Mucosa of rectum (tissue), 2 donors: ENCODE data around the gene DIS3L2.
"Not testable (repeated sequence)": the region's sequence is repeated elsewhere in the genome, so short reads cannot be mapped to it uniquely, and the experiment has no call there.

Source experiments
- H3K27ac ChIP-seq, 2 donors: one replicate each; pipeline ENCODE4 v1.7.0; 2013; ENCODE audit warnings: inconsistent platforms in 2 of 2, low read depth in 2 of 2, low read length in 2 of 2
- H3K27me3 ChIP-seq, 2 donors: one replicate each; pipeline ENCODE4 v1.7.0; 2013; ENCODE audit warnings: low read length in 2 of 2; ENCODE audit not compliant: control insufficient read depth in 2 of 2, insufficient read depth in 2 of 2
- H3K36me3 ChIP-seq, 2 donors: one replicate each; pipeline ENCODE4 v1.7.0; 2013; ENCODE audit warnings: low read length in 2 of 2; ENCODE audit not compliant: control insufficient read depth in 2 of 2, insufficient read depth in 2 of 2
- H3K4me1 ChIP-seq, 2 donors: one replicate each; pipeline ENCODE4 v1.7.0; 2013; ENCODE audit warnings: low read length in 2 of 2, mild to moderate bottlenecking in 1 of 2; ENCODE audit not compliant: control insufficient read depth in 2 of 2, insufficient read depth in 2 of 2
- H3K4me3 ChIP-seq, 2 donors: one replicate each; pipeline ENCODE4 v1.7.0; 2013; ENCODE audit warnings: low read length in 2 of 2
- H3K9ac ChIP-seq, 2 donors: one replicate each; pipeline ENCODE4 v1.7.0; 2013; ENCODE audit warnings: low read length in 2 of 2, low read depth in 1 of 2, mild to moderate bottlenecking in 1 of 2
- H3K9me3 ChIP-seq, 2 donors: one replicate each; pipeline ENCODE4 v1.7.0; 2013; ENCODE audit warnings: low read length in 2 of 2; ENCODE audit not compliant: control insufficient read depth in 2 of 2
- donor health status: healthy.
- donor health status: Normal muscosa, but diverticular disease.

Gene DIS3L2

DNA sequence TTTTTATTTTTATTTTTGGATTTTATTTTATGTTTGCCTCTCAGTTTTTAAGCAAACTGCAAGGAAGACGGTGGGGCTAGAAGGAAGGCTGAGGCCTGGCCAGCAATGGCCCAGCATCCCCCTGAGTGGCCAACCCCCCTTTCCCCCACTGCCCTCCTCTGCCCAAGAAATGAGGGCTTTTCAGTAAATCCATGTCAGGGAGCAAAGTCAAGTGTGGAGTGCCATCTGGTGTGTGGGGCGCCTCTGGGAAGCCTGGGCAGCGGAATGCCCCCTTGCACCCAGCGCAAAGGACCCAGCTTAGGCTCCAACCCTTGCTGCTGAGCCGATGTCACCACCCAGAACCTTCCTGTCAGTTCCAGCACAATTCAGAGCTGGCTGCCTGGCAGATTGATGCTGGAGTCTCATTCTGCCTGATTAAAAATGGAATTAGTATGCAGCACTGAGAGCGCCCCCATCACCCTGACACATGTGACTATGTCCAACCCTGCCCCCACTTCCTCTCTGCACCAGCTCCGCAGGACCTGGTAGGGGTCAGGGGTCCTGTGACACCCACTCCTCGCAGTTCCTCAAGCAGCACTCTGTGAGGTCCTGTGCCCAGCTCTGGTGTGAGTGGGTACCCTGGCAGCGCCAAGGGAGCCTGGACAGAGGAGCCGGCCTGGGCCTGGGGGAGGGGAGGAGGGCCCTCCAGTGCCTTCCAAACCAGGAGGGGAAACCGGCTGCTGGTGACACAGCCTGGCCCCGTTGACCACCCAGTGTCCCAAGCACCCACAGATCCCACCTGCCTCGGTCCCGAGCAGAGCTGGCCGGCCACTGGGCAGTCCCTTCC, 407.8 kb downstream of the DIS3L2 start:
- no peaks in the 10 kb centered on the region for H3K4me1 ChIP-seq
- H3K36me3 ChIP-seq = no peaks in the 10 kb centered on the region
- no peaks in the 10 kb centered on the region for H3K9me3 ChIP-seq
- H3K27ac ChIP-seq = no peak overlapping the region
- no peak overlapping the region for H3K4me3 ChIP-seq
- H3K27me3 ChIP-seq = no peaks in the 10 kb centered on the region
- H3K9ac ChIP-seq = no peak overlapping the region

DNA sequence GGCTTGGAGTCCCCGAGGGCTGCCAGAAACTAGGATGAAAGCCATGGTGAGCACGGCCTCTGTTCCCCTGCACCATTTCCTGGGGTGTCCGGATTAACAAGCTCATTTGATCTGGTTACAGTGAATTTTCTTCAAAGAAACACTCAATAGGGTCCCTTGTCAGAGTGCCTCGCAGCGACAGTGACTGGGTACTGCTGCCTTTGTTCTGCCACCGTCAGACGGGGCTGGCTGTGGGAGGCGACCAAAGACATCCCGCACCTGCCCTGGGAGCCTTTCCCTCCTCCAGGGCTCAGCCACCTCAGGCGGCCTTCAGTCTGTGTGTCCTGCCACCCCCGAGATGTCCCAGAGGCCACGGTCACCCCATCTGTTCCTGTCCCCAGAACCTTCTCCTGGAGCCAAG, 408.5 kb downstream of the DIS3L2 start:
- H3K9ac ChIP-seq, H3K9me3 ChIP-seq, H3K27me3 ChIP-seq, H3K27ac ChIP-seq, H3K4me3 ChIP-seq, H3K36me3 ChIP-seq, H3K4me1 ChIP-seq: not testable (repeated sequence)

DNA sequence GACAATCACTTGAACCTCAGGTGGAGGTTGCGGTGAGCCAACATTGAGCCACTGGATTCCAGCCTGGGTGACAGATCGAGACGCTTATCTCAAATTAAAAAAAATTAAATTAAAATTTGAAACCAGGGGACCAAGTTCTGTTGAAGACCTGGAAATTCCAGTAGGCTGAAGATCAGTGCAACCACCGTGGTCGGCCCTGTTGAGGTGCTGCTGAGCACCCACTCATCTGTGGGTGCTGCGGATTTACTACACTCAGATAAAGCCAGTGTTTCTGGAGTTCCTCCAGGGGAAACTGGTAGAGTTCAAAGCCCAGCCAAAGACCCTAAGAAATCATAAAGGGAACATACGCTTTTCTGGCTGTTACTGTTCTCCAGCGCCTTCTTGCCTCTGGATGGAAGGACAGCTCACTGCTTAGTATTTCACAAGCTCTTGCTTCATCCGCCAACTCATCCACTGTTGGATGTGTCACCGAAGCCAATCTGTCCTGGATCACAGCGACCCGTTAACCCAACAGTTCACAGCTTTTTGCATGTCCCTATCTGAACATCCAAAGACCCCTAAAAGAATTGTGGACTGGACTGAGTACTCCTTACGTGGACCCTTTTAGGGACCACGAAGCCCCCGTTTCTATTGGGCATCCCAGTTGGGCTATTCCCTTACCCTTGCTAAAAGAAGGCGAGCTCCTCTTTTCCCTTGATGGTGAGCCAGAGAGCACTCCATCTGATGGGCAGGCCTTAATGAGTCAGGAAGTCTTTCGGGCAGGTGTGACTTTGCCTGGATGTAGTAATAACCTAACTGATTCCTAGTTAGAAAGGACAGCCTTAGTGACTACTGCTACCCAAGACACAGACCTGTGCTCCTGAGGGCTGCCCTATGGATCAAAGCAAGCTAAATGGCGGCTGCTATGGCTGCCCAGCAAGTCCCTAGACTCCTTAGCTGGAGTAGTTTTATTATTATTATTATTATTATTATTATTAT, 411.0 kb downstream of the DIS3L2 start:
- Histone ChIP-seq H3K4me1 (no peaks in the 10 kb centered on the region), H3K27ac (no peak overlapping the region), H3K9me3 (no peaks in the 10 kb centered on the region), H3K9ac (no peak overlapping the region), H3K27me3 (no peaks in the 10 kb centered on the region), H3K36me3 (no peaks in the 10 kb centered on the region), H3K4me3 (no peak overlapping the region)

DNA sequence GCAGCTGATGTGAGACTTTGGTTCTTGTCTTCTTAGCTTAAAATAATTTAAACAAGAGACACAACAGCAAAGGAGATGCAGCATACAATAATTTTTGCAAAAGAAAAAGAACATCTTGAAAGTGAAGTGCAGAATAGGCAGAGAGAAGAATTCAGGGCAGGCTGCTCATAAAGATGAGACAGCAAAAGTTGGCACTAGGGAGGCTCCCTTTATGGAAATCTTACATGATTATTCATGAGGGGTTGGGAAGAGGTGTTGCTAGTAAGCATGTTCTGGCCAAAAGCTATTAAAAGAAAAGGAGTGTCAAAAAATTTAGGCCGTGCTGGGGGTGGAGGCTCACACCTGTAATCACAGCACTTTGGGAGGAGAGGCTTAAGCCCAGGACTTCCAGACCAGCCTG, 412.8 kb downstream of the DIS3L2 start:
- H3K27me3 ChIP-seq = no peaks in the 10 kb centered on the region
- no peak overlapping the region for H3K9ac ChIP-seq
- no peaks in the 10 kb centered on the region for H3K9me3 ChIP-seq
- no peak overlapping the region for H3K27ac ChIP-seq
- no peak overlapping the region for H3K4me3 ChIP-seq
- H3K36me3 ChIP-seq = no peaks in the 10 kb centered on the region
- no peaks in the 10 kb centered on the region for H3K4me1 ChIP-seq

DNA sequence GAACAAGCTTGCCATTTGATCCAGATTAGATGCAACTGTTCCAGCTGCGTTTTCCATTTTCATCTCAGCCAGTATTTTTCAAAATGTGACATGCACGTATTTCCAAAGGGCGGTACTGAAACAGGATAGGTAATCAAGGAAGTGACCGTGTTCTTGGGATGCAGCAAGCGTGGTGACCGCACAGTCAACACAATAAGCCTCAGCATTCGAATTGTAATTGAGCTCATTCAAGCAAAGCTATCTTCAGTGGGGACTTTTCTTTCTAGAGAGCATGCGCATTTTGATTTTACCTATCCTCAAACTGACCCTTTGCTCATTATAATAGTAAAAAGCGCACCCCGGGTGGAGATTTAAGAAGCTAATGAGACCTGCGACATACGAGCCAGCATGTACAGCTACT, 413.7 kb downstream of the DIS3L2 start:
- no peaks in the 10 kb centered on the region for H3K9me3 ChIP-seq
- H3K9ac ChIP-seq = no peak overlapping the region
- H3K4me1 ChIP-seq = no peaks in the 10 kb centered on the region
- H3K4me3 ChIP-seq = no peak overlapping the region
- H3K27ac ChIP-seq = no peak overlapping the region
- no peaks in the 10 kb centered on the region for H3K36me3 ChIP-seq
- H3K27me3 ChIP-seq = no peaks in the 10 kb centered on the region

DNA sequence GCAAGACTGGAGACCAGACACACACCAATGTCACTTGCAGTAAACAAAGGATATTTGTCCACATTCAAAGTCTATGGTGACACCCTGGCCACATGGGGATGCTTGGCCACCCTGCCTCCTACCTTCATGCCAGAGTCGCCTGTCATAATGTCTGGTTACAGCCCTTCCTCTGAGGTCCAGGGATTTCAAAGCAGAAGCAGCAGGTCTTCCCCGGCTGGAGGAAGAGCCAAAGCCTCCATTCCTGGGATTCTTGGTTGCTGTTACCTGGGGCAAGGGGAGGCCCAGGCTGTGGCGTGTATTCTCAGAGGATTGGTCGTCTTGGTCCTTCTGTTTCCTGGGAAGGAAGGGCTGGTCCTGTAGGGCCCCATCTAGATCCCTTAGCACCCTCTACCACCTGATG, 414.7 kb downstream of the DIS3L2 start:
- no peaks in the 10 kb centered on the region for H3K27me3 ChIP-seq
- no peak overlapping the region for H3K27ac ChIP-seq
- H3K9ac ChIP-seq = no peak overlapping the region
- H3K4me1 ChIP-seq = no peaks in the 10 kb centered on the region
- H3K9me3 ChIP-seq = no peaks in the 10 kb centered on the region
- H3K36me3 ChIP-seq = no peaks in the 10 kb centered on the region
- H3K4me3 ChIP-seq = no peak overlapping the region

DNA sequence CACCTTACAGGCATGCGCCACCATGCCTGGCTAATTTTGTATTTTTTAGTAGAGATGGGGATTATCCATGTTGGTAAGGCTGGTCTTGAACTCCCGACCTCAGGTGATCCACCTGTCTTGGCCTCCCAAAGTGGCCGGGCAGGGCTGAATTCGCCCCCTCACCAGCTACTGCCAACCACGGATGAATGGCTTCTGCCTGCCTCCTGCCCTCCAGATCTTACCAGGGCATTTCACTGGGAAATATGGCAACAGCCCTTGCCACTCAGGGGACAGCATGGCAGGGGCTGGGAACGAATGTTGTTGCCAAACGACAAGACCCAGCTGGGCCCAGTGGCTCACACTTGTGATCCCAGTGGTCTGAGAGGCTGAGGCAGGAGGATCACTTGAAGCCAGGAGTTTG, 415.2 kb downstream of the DIS3L2 start:
- no peak overlapping the region for H3K4me3 ChIP-seq
- no peak overlapping the region for H3K27ac ChIP-seq
- no peaks in the 10 kb centered on the region for H3K9me3 ChIP-seq
- H3K27me3 ChIP-seq = peaks cover 0 to 1% of the 10 kb centered on the region in 2 donors
- H3K36me3 ChIP-seq = no peaks in the 10 kb centered on the region
- H3K9ac ChIP-seq = no peak overlapping the region
- no peaks in the 10 kb centered on the region for H3K4me1 ChIP-seq

DNA sequence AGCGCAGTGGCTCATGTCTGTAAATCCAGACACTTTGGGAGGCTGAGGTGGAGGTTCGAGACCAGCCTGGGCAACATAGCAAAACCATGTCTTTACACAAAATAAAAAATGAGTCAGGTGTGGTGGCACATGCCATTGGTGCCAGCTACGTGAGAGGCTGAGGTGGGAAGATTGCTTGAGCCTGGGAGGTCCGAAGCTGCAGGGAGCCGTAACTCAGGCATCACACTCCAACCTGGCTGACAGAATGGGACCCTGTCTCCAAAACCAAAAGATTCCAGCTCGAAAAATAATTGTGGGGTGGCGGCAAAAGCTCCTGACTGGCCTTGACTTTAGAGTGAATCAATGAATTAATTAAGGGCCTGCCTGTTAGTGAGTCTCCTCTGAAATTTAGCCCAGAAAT, 415.8 kb downstream of the DIS3L2 start:
- Histone ChIP-seq H3K4me1 (no peaks in the 10 kb centered on the region), H3K9ac (no peak overlapping the region)

DNA sequence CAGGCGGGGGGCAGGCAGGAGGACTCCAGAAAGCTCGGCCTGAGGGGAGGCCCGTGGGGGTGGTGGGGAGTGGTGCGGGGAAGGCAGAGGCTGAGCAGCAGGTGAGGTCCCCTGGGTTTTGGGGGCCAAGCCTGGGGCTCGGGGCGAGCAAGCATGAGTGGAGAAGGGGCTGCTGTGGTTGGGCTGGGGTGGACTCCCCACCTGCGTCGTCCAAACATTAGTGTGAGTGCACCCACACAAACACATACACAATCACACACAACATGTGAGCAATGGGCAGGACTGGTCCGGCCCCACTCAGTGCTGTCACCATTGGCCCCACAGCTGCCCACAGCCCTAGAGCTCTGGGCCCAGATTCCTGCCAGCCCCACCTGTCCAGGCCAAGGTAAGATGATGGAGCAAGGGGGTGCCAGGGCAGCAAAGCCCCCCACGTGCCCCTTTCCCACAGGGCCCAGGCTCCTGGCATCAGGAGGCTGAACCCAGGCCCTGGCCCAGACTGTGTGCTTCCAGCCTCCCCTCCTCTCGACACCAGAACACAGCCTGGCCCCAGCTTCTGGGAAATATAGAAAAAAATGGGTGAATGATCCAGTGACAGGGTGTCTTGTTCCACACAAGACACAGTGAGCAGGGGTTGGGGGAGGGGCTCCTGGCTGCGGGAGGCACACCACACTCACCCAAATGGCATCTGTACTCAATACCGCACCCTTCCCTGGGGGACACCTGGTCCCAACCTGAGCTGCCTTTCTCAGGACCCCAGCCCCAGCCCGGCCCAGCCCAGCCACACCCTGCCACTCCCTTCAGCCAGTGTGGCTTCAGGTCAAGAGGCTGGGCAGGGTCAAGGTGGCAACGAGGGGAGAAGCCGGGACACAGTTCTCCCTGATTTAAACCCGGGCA, 416.6 kb downstream of the DIS3L2 start:
- H3K4me3 ChIP-seq = no peak overlapping the region
- H3K4me1 ChIP-seq = no peaks in the 10 kb centered on the region
- no peak overlapping the region for H3K9ac ChIP-seq
- H3K27me3 ChIP-seq = peaks cover 0 to 5% of the 10 kb centered on the region in 2 donors
- no peak overlapping the region for H3K27ac ChIP-seq
- H3K9me3 ChIP-seq = no peaks in the 10 kb centered on the region
- H3K36me3 ChIP-seq = no peaks in the 10 kb centered on the region

More for the DNA sequence above, 415.8 kb downstream of the DIS3L2 start:
- Histone ChIP-seq H3K27me3 (peaks cover 0 to 5% of the 10 kb centered on the region in 2 donors), H3K9me3 (no peaks in the 10 kb centered on the region), H3K4me3 (no peak overlapping the region), H3K36me3 (no peaks in the 10 kb centered on the region), H3K27ac (no peak overlapping the region)
